ENCODE data around the gene HOXA3. TPM values are rescaled to one million over a fixed set of nuclear protein-coding genes. Genes with fewer than 3 reads are reported as not detected.

Gene HOXA3
- total RNA-seq, 1 donor from 2014 or later: 8.7 TPM

DNA sequence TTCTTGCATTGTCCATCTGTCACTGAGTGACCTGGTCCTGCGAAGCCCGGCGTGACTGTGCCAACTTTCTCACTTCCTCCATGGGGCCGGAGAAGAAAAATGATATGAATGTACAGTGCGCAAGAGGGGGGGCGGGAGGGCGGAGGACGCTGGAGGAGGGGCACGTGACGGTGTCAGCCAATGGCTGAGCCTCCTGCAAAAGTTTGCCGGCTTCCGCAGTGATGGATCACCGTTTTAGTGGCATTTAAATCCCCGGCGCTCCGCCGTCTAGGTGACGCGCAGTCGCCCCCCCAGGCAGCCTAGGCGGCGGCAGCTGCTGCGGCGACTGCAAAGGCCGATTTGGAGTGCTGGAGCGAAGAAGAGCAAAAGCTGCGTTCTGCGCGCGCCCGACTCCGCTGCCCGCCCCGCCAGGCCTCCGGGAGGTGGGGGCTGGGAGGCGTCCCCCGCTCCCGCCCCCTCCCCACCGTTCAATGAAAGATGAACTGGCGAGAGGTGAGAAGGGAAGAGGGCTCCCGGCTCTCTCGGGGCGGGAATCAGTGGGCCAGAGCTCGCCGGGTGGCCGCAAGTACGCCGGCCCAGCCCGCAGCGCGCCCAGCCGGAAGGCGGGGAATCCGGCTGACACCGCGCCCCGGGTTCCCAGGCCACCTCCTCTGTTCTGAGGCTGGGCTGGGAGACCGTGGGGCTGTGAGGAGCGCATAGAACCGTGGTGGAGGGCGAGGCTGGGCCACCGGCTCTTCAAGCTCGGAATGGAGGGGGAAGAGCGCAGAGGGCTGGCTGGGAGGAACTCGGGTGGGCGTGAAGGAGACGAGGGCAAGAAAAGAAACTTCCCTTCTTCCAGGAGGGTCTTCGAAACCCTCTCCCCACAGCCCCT lies 56.3 kb downstream of the HOXA3 start, which contains the start of gene HOXA1:
TSS of gene HOXA1 (minus strand) at position 104 of the 871 bp plus-strand sequence. CDS start at position 16, 88 bp downstream.
- Histone ChIP-seq H3K36me3 (no peaks in the 10 kb centered on the region), H3K27ac (peak within 1 kb of the TSS; percentile 91), H3K9me3 (no peaks in the 10 kb centered on the region), H3K4me1 (peaks cover 8% of the 10 kb centered on the region), H3K27me3 (no peaks in the 10 kb centered on the region), H3K4me3 (peak within 1 kb of the TSS; percentile 91)
- TF ChIP-seq, protein P1, sequence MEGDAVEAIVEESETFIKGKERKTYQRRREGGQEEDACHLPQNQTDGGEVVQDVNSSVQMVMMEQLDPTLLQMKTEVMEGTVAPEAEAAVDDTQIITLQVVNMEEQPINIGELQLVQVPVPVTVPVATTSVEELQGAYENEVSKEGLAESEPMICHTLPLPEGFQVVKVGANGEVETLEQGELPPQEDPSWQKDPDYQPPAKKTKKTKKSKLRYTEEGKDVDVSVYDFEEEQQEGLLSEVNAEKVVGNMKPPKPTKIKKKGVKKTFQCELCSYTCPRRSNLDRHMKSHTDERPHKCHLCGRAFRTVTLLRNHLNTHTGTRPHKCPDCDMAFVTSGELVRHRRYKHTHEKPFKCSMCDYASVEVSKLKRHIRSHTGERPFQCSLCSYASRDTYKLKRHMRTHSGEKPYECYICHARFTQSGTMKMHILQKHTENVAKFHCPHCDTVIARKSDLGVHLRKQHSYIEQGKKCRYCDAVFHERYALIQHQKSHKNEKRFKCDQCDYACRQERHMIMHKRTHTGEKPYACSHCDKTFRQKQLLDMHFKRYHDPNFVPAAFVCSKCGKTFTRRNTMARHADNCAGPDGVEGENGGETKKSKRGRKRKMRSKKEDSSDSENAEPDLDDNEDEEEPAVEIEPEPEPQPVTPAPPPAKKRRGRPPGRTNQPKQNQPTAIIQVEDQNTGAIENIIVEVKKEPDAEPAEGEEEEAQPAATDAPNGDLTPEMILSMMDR (IDR thresholded peaks at IDR 0.05): no peak
- intact Hi-C loops (cut with DNase I): loop anchor here (5.0 kb wide), 1 partner anchor 46 kb away; the partner anchor contains the start of gene HOXA5
- ATAC-seq (peak; percentile 87), DNase-seq (peak; percentile 85)

DNA sequence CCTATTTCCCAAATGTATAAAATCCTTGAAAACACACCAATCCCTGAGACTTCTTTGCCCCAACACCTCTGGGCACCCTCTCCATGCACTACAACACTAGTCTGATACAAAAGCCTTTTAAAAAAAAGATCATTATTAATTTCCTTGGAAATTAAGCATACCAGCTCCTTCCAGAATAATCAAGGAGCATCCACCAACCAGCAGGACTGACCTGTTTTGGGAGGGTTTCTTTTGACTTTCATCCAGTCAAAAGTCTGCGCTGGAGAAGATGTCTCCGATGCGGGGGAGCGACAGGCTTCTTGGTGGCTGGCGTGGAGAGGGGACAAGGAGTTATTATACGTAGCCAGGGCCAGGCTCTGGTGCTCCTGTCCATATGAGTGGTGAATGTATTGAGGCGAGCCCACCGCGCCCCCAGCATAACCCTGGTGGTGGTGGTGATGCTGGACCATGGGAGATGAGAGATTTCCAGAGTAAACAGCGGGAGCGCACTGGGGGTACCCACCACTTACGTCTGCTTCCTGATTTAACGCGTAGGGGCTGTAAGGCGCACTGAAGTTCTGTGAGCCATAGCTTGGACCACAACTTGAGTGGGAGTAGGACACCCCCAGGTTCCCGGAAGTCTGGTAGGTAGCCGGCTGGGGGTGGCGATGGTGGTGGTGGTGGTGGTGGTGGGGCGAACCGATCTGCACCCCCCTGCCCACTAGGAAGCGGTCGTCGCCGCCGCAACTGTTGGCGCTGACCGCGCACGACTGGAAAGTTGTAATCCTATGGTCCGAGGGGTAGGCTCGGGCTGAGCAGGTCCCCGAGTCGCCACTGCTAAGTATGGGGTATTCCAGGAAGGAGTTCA lies 57.1 kb downstream of the HOXA3 start:
- intact Hi-C loops (cut with DNase I): loop anchor here (5.0 kb wide), 1 partner anchor 47 kb away; the partner anchor contains the start of gene HOXA5
- no peak for DNase-seq
- no peak for ATAC-seq
- Histone ChIP-seq H3K27ac (no peak overlapping the region), H3K27me3 (peaks cover 4% of the 10 kb centered on the region), H3K4me3 (peak overlapping the region; percentile 91), H3K9me3 (no peaks in the 10 kb centered on the region), H3K36me3 (no peaks in the 10 kb centered on the region), H3K4me1 (peaks cover 2% of the 10 kb centered on the region)
- TF ChIP-seq, protein P1 (IDR thresholded peaks at IDR 0.05): no peak

DNA sequence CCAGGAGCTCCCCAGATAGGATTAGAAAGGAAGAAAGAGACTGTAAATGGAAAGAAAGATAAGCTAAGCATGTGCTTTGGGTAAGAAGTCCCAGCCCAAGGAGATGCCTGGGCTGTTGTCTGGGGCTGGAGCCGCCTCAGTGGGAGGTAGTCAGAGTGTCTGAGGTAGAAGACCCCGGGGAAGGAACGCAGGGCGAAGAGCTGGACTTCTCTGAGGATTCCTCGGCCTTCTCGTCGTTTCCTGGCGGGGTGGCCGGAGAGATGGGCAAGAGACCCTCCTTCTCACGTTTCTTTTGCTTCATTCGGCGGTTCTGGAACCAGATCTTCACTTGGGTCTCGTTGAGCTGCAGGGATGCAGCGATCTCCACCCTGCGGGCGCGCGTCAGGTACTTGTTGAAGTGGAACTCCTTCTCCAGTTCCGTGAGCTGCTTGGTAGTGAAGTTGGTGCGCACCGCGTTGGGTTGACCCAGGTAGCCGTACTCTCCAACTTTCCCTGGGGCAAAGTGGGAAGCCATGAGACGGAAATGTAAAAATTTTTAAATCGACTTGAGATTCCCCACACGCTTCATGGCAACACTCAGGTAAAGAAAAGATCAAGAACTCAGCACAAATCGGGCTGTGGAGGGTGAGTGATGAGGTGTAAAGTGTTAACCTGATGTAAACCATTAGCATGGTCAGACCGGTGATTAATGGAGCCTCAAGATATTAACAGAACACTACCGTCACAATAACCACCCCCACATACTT lies 57.9 kb downstream of the HOXA3 start:
- Histone ChIP-seq H3K4me1 (no peaks in the 10 kb centered on the region), H3K36me3 (no peaks in the 10 kb centered on the region), H3K27ac (no peak overlapping the region), H3K4me3 (no peak overlapping the region), H3K9me3 (no peaks in the 10 kb centered on the region), H3K27me3 (peaks cover 12% of the 10 kb centered on the region)
- no peak for DNase-seq
- TF ChIP-seq, protein P1 (IDR thresholded peaks at IDR 0.05): no peak
- intact Hi-C loops (cut with DNase I): loop anchor here (5.0 kb wide), 1 partner anchor 48 kb away; the partner anchor contains the start of gene HOXA5
- no peak for ATAC-seq

DNA sequence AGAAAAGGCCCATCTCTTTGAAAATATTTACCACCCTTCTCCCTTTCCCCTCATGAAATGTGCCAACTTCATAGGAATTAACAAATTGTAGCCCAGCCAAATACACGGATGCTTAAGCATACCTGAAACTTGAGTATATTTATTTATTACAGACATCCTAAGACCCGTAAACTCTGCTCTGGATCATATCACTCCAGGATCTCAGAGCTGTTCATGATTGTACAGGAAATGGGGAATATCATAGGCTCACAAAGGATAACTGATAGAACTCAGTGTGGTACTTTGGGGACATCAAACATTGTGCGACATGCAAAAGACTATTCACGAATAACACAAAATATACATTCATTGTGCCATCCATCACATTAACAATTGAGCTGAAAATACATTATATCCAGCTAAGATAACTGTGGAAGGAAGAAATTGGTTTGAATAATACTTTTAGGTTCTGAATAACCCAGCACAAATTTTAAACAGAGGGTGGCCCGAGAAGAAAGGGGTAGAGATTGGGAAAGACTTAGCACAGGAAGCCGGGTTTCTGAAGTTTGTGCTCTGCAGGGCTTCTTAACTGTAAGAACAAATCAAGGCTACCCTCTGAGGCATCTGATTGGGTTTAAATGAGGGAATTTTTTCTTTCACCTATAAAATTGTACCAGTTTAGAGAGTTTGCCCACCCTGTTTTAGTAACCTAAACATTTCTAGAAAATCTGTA lies 59.0 kb downstream of the HOXA3 start:
- H3K27ac ChIP-seq: no peak overlapping the region
- ATAC-seq (no peak), DNase-seq (no peak)
- H3K36me3 ChIP-seq: no peaks in the 10 kb centered on the region
- intact Hi-C loops (cut with DNase I): no loop called here
- H3K9me3 ChIP-seq: no peaks in the 10 kb centered on the region
- TF ChIP-seq, protein P1 (IDR thresholded peaks at IDR 0.05): no peak
- no peak overlapping the region for H3K4me3 ChIP-seq
- peaks cover 24% of the 10 kb centered on the region for H3K27me3 ChIP-seq
- H3K4me1 ChIP-seq: no peaks in the 10 kb centered on the region

DNA sequence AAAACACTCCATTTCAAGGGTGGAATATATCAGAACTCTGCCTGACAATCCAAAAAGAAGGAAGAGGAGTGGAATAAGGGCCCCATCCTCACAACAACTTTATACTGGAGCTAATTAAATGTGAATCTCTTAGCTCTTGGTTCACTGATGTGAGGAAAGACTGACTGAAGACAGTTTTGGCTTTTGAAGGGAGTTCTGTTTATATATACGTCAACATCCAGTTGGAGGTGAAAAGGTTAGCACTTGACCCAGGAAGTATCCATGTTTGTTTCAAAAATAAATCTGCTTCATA lies 59.6 kb downstream of the HOXA3 start:
- no peak overlapping the region for H3K4me3 ChIP-seq
- no peaks in the 10 kb centered on the region for H3K4me1 ChIP-seq
- intact Hi-C loops (cut with DNase I): no loop called here
- DNase-seq (no peak), ATAC-seq (no peak)
- no peaks in the 10 kb centered on the region for H3K36me3 ChIP-seq
- H3K27me3 ChIP-seq: peaks cover 29% of the 10 kb centered on the region
- TF ChIP-seq, protein P1 (IDR thresholded peaks at IDR 0.05): no peak
- H3K27ac ChIP-seq: no peak overlapping the region
- no peaks in the 10 kb centered on the region for H3K9me3 ChIP-seq

Measured in upper lobe of right lung (tissue), 1 donor.